T-helper 2 cell treated with Interferon-gamma antibody and Interleukin-4, amounts not matched to agents 5 μg/mL and 100 μg/mL, for 36 hours (primary cell): ENCODE data around the gene RNF214.

Source experiments
- DNase-seq: peaks from one replicate; pipeline ENCODE4 v3.0.0; 2021; ENCODE audit warnings: low spot score
- H3K27ac Mint-ChIP-seq: one replicate; pipeline ENCODE4 v1.8.0; 2021; ENCODE audit warnings: mild to moderate bottlenecking, mixed read lengths
- H3K27me3 Mint-ChIP-seq: one replicate; pipeline ENCODE4 v1.8.0; 2021; ENCODE audit warnings: low read depth, mixed read lengths
- H3K36me3 Mint-ChIP-seq: one replicate; pipeline ENCODE4 v1.8.0; 2021; ENCODE audit warnings: low read depth, mixed read lengths
- H3K4me1 Mint-ChIP-seq: one replicate; pipeline ENCODE4 v1.8.0; 2021; ENCODE audit warnings: low read depth, mixed read lengths
- H3K4me3 Mint-ChIP-seq: one replicate; pipeline ENCODE4 v1.8.0; 2022; ENCODE audit warnings: mild to moderate bottlenecking, moderate library complexity, mixed read lengths
- H3K9me3 Mint-ChIP-seq: one replicate; pipeline ENCODE4 v1.8.0; 2021; ENCODE audit warnings: mixed read lengths

RNF214 gene

GRCh38 chr11:117282956-117283355, 50.5 kb downstream of the RNF214 start:
- H3K27me3 Mint-ChIP-seq = no peaks in the 10 kb centered on the region
- DNase-seq = no peak
- H3K4me1 Mint-ChIP-seq = peaks cover 14% of the 10 kb centered on the region
- no peak overlapping the region for H3K27ac Mint-ChIP-seq
- no peaks in the 10 kb centered on the region for H3K9me3 Mint-ChIP-seq
- H3K4me3 Mint-ChIP-seq = no peak overlapping the region
- H3K36me3 Mint-ChIP-seq = peaks cover 24% of the 10 kb centered on the region

GRCh38 chr11:117284053-117284452, 51.6 kb downstream of the RNF214 start:
- H3K4me1 Mint-ChIP-seq = peaks cover 14% of the 10 kb centered on the region

GRCh38 chr11:117286588-117286987, 54.1 kb downstream of the RNF214 start:
- Mint-ChIP-seq H3K27ac (no peak overlapping the region), H3K36me3 (peaks cover 18% of the 10 kb centered on the region), H3K27me3 (no peaks in the 10 kb centered on the region), H3K9me3 (no peaks in the 10 kb centered on the region), H3K4me1 (peaks cover 3% of the 10 kb centered on the region), H3K4me3 (no peak overlapping the region)
- DNase-seq = no peak

More at GRCh38 chr11:117284053-117284452, 51.6 kb downstream of the RNF214 start:
- Mint-ChIP-seq H3K4me3 (no peak overlapping the region), H3K9me3 (no peaks in the 10 kb centered on the region), H3K27me3 (no peaks in the 10 kb centered on the region), H3K27ac (no peak overlapping the region), H3K36me3 (peaks cover 21% of the 10 kb centered on the region)
- DNase-seq = no peak

GRCh38 chr11:117287668-117288067, 55.2 kb downstream of the RNF214 start:
- H3K27me3 Mint-ChIP-seq = no peaks in the 10 kb centered on the region
- peaks cover 9% of the 10 kb centered on the region for H3K36me3 Mint-ChIP-seq
- no peak for DNase-seq
- no peaks in the 10 kb centered on the region for H3K9me3 Mint-ChIP-seq
- no peak overlapping the region for H3K27ac Mint-ChIP-seq
- H3K4me1 Mint-ChIP-seq = peaks cover 3% of the 10 kb centered on the region
- H3K4me3 Mint-ChIP-seq = no peak overlapping the region

- H3K9me3 Mint-ChIP-seq = no peaks in the 10 kb centered on the region
- DNase-seq = no peak
- H3K27ac Mint-ChIP-seq = no peak overlapping the region
- no peak overlapping the region for H3K4me3 Mint-ChIP-seq
- H3K4me1 Mint-ChIP-seq = peaks cover 3% of the 10 kb centered on the region
- no peaks in the 10 kb centered on the region for H3K27me3 Mint-ChIP-seq
- H3K36me3 Mint-ChIP-seq = peaks cover 4% of the 10 kb centered on the region
Measured at GRCh38 chr11:117289795-117290194, 57.3 kb downstream of the RNF214 start.

- Mint-ChIP-seq H3K4me3 (no peak within 1 kb of the TSS), H3K4me1 (peaks cover 3% of the 10 kb centered on the region), H3K27me3 (no peaks in the 10 kb centered on the region), H3K9me3 (no peaks in the 10 kb centered on the region), H3K27ac (no peak within 1 kb of the TSS), H3K36me3 (peaks cover 2% of the 10 kb centered on the region)
- no peak for DNase-seq
Measured at GRCh38 chr11:117290809-117291396, 58.4 kb downstream of the RNF214 start, which contains the start of gene BACE1-AS. BACE1-AS (plus strand) TSS chr11:117291346.

GRCh38 chr11:117292616-117293015, 60.1 kb downstream of the RNF214 start:
- no peaks in the 10 kb centered on the region for H3K9me3 Mint-ChIP-seq
- H3K36me3 Mint-ChIP-seq = peaks cover 2% of the 10 kb centered on the region
- H3K27ac Mint-ChIP-seq = no peak overlapping the region
- peaks cover 3% of the 10 kb centered on the region for H3K4me1 Mint-ChIP-seq
- no peak overlapping the region for H3K4me3 Mint-ChIP-seq
- H3K27me3 Mint-ChIP-seq = no peaks in the 10 kb centered on the region
- no peak for DNase-seq

GRCh38 chr11:117295438-117296137, 63.1 kb downstream of the RNF214 start:
- no peaks in the 10 kb centered on the region for H3K9me3 Mint-ChIP-seq
- no peaks in the 10 kb centered on the region for H3K27me3 Mint-ChIP-seq
- H3K27ac Mint-ChIP-seq = no peak overlapping the region
- H3K4me3 Mint-ChIP-seq = no peak overlapping the region
- no peak for DNase-seq
- peaks cover 2% of the 10 kb centered on the region for H3K36me3 Mint-ChIP-seq
- no peaks in the 10 kb centered on the region for H3K4me1 Mint-ChIP-seq

- DNase-seq = no peak
- Mint-ChIP-seq H3K9me3 (no peaks in the 10 kb centered on the region), H3K4me1 (no peaks in the 10 kb centered on the region), H3K27ac (no peak overlapping the region), H3K4me3 (no peak overlapping the region), H3K27me3 (no peaks in the 10 kb centered on the region), H3K36me3 (no peaks in the 10 kb centered on the region)
Measured at GRCh38 chr11:117296881-117297280, 64.4 kb downstream of the RNF214 start.

GRCh38 chr11:117298195-117298594, 65.7 kb downstream of the RNF214 start:
- H3K27me3 Mint-ChIP-seq = no peaks in the 10 kb centered on the region
- no peak overlapping the region for H3K4me3 Mint-ChIP-seq
- no peak for DNase-seq
- no peaks in the 10 kb centered on the region for H3K9me3 Mint-ChIP-seq
- no peaks in the 10 kb centered on the region for H3K36me3 Mint-ChIP-seq
- no peak overlapping the region for H3K27ac Mint-ChIP-seq
- no peaks in the 10 kb centered on the region for H3K4me1 Mint-ChIP-seq

- H3K27ac Mint-ChIP-seq = no peak overlapping the region
- H3K9me3 Mint-ChIP-seq = no peaks in the 10 kb centered on the region
- H3K4me1 Mint-ChIP-seq = no peaks in the 10 kb centered on the region
- H3K4me3 Mint-ChIP-seq = no peak overlapping the region
- no peak for DNase-seq
- H3K27me3 Mint-ChIP-seq = no peaks in the 10 kb centered on the region
- no peaks in the 10 kb centered on the region for H3K36me3 Mint-ChIP-seq
Measured at GRCh38 chr11:117299351-117300282, 67.1 kb downstream of the RNF214 start.

GRCh38 chr11:117300283-117300663, 67.8 kb downstream of the RNF214 start:
- H3K27ac Mint-ChIP-seq = no peak overlapping the region
- DNase-seq = no peak
- H3K4me1 Mint-ChIP-seq = no peaks in the 10 kb centered on the region
- H3K27me3 Mint-ChIP-seq = no peaks in the 10 kb centered on the region
- no peaks in the 10 kb centered on the region for H3K36me3 Mint-ChIP-seq
- H3K9me3 Mint-ChIP-seq = no peaks in the 10 kb centered on the region
- H3K4me3 Mint-ChIP-seq = no peak overlapping the region

- no peak for DNase-seq
- Mint-ChIP-seq H3K27ac (no peak overlapping the region), H3K36me3 (no peaks in the 10 kb centered on the region), H3K4me1 (no peaks in the 10 kb centered on the region), H3K27me3 (no peaks in the 10 kb centered on the region), H3K4me3 (no peak overlapping the region), H3K9me3 (no peaks in the 10 kb centered on the region)
Measured at GRCh38 chr11:117300773-117301172, 68.3 kb downstream of the RNF214 start.

- no peaks in the 10 kb centered on the region for H3K4me1 Mint-ChIP-seq
Measured at GRCh38 chr11:117302228-117302627, 69.8 kb downstream of the RNF214 start.

More at GRCh38 chr11:117302228-117302627, 69.8 kb downstream of the RNF214 start:
- Mint-ChIP-seq H3K36me3 (no peaks in the 10 kb centered on the region), H3K4me3 (no peak overlapping the region), H3K27me3 (peaks cover 2% of the 10 kb centered on the region), H3K9me3 (no peaks in the 10 kb centered on the region), H3K27ac (no peak overlapping the region)
- no peak for DNase-seq
